Mucosa of rectum (tissue), 2 donors: Measurements from ENCODE around the gene PEX12.

ENCODE experiments used
- H3K27ac ChIP-seq, 2 donors: one replicate each; pipeline ENCODE4 v1.7.0; 2013; ENCODE audit warnings: inconsistent platforms in 2 of 2, low read depth in 2 of 2, low read length in 2 of 2
- H3K27me3 ChIP-seq, 2 donors: one replicate each; pipeline ENCODE4 v1.7.0; 2013; ENCODE audit warnings: low read length in 2 of 2; ENCODE audit not compliant: control insufficient read depth in 2 of 2, insufficient read depth in 2 of 2
- H3K36me3 ChIP-seq, 2 donors: one replicate each; pipeline ENCODE4 v1.7.0; 2013; ENCODE audit warnings: low read length in 2 of 2; ENCODE audit not compliant: control insufficient read depth in 2 of 2, insufficient read depth in 2 of 2
- H3K4me1 ChIP-seq, 2 donors: one replicate each; pipeline ENCODE4 v1.7.0; 2013; ENCODE audit warnings: low read length in 2 of 2, mild to moderate bottlenecking in 1 of 2; ENCODE audit not compliant: control insufficient read depth in 2 of 2, insufficient read depth in 2 of 2
- H3K4me3 ChIP-seq, 2 donors: one replicate each; pipeline ENCODE4 v1.7.0; 2013; ENCODE audit warnings: low read length in 2 of 2
- H3K9ac ChIP-seq, 2 donors: one replicate each; pipeline ENCODE4 v1.7.0; 2013; ENCODE audit warnings: low read length in 2 of 2, low read depth in 1 of 2, mild to moderate bottlenecking in 1 of 2
- H3K9me3 ChIP-seq, 2 donors: one replicate each; pipeline ENCODE4 v1.7.0; 2013; ENCODE audit warnings: low read length in 2 of 2; ENCODE audit not compliant: control insufficient read depth in 2 of 2
- donor health status: healthy.
- donor health status: Normal muscosa, but diverticular disease.

The PEX12 gene

GRCh38 chr17:35607239-35607847 is 29.0 kb upstream of the PEX12 start:
- Histone ChIP-seq H3K27me3 (no peaks in the 10 kb centered on the region), H3K9me3 (no peaks in the 10 kb centered on the region), H3K4me1 (no peaks in the 10 kb centered on the region), H3K4me3 (no peak overlapping the region), H3K36me3 (peaks cover 45 to 51% of the 10 kb centered on the region in 2 donors), H3K9ac (no peak overlapping the region), H3K27ac (no peak overlapping the region)

- no peak overlapping the region for H3K9ac ChIP-seq
- no peaks in the 10 kb centered on the region for H3K27me3 ChIP-seq
- H3K9me3 ChIP-seq = no peaks in the 10 kb centered on the region
- H3K4me3 ChIP-seq = no peak overlapping the region
- H3K36me3 ChIP-seq = peaks cover 43 to 49% of the 10 kb centered on the region in 2 donors
- no peak overlapping the region for H3K27ac ChIP-seq
- no peaks in the 10 kb centered on the region for H3K4me1 ChIP-seq
Observed at GRCh38 chr17:35605678-35606077, 27.3 kb upstream of the PEX12 start.

- no peaks in the 10 kb centered on the region for H3K27me3 ChIP-seq
Observed at GRCh38 chr17:35603674-35604073, 25.3 kb upstream of the PEX12 start.

GRCh38 chr17:35597604-35598003 is 19.2 kb upstream of the PEX12 start:
- no peak overlapping the region for H3K9ac ChIP-seq
- H3K4me1 ChIP-seq = no peaks in the 10 kb centered on the region
- no peak overlapping the region for H3K4me3 ChIP-seq
- no peaks in the 10 kb centered on the region for H3K9me3 ChIP-seq
- H3K27ac ChIP-seq = no peak overlapping the region
- H3K27me3 ChIP-seq = no peaks in the 10 kb centered on the region
- peaks cover 31 to 41% of the 10 kb centered on the region in 2 donors for H3K36me3 ChIP-seq

More at GRCh38 chr17:35603674-35604073, 25.3 kb upstream of the PEX12 start:
- Histone ChIP-seq H3K9me3 (no peaks in the 10 kb centered on the region), H3K27ac (no peak overlapping the region), H3K4me1 (no peaks in the 10 kb centered on the region), H3K9ac (no peak overlapping the region), H3K4me3 (no peak overlapping the region), H3K36me3 (peaks cover 40 to 43% of the 10 kb centered on the region in 2 donors)

GRCh38 chr17:35596530-35597233 is 18.3 kb upstream of the PEX12 start:
- no peaks in the 10 kb centered on the region for H3K9me3 ChIP-seq
- H3K4me1 ChIP-seq = no peaks in the 10 kb centered on the region
- no peak overlapping the region for H3K4me3 ChIP-seq
- no peaks in the 10 kb centered on the region for H3K27me3 ChIP-seq
- H3K9ac ChIP-seq = no peak overlapping the region
- peaks cover 29 to 41% of the 10 kb centered on the region in 2 donors for H3K36me3 ChIP-seq
- H3K27ac ChIP-seq = no peak overlapping the region

- peaks cover 29 to 38% of the 10 kb centered on the region in 2 donors for H3K36me3 ChIP-seq
- no peaks in the 10 kb centered on the region for H3K4me1 ChIP-seq
- no peaks in the 10 kb centered on the region for H3K9me3 ChIP-seq
- no peak overlapping the region for H3K9ac ChIP-seq
- no peak overlapping the region for H3K27ac ChIP-seq
- no peaks in the 10 kb centered on the region for H3K27me3 ChIP-seq
- H3K4me3 ChIP-seq = no peak overlapping the region
Observed at GRCh38 chr17:35596072-35596471, 17.7 kb upstream of the PEX12 start.

GRCh38 chr17:35588196-35588920 is 10.0 kb upstream of the PEX12 start:
- H3K9ac ChIP-seq = peak overlapping the region in 1 of 2 donors; percentile 89

GRCh38 chr17:35587074-35587961 is 8.9 kb upstream of the PEX12 start, which contains the start of gene AP2B1:
TSS of gene AP2B1 (plus strand) at chr17:35587322. CDS start at chr17:35594031, 6,709 bp downstream.
- Histone ChIP-seq H3K27me3 (no peaks in the 10 kb centered on the region), H3K9me3 (no peaks in the 10 kb centered on the region), H3K27ac (peak within 1 kb of the TSS; percentile 93 to 99), H3K36me3 (no peaks in the 10 kb centered on the region), H3K4me3 (peak within 1 kb of the TSS; percentile 88 to 100), H3K9ac (peak within 1 kb of the TSS; percentile 89 to 100), H3K4me1 (peaks cover 14 to 16% of the 10 kb centered on the region in 2 donors)

More at GRCh38 chr17:35588196-35588920, 10.0 kb upstream of the PEX12 start:
- no peaks in the 10 kb centered on the region for H3K9me3 ChIP-seq
- peak overlapping the region in 1 of 2 donors; percentile 93 for H3K27ac ChIP-seq
- no peaks in the 10 kb centered on the region for H3K27me3 ChIP-seq
- peaks cover 14 to 16% of the 10 kb centered on the region in 2 donors for H3K4me1 ChIP-seq
- peak overlapping the region; percentile 88 to 100 for H3K4me3 ChIP-seq
- no peaks in the 10 kb centered on the region for H3K36me3 ChIP-seq

- Histone ChIP-seq H3K9ac (peak overlapping the region; percentile 89 to 100), H3K4me1 (peaks cover 14 to 16% of the 10 kb centered on the region in 2 donors), H3K27me3 (no peaks in the 10 kb centered on the region), H3K9me3 (no peaks in the 10 kb centered on the region), H3K4me3 (peak overlapping the region; percentile 88 to 100), H3K36me3 (no peaks in the 10 kb centered on the region), H3K27ac (peak overlapping the region; percentile 93 to 99)
Observed at GRCh38 chr17:35586569-35587073, 8.2 kb upstream of the PEX12 start.
